K562 treated with DMSO at 1 percent for 12 hours (cell line): ENCODE measurements around the gene WBP1L. TPM values are rescaled to one million over a fixed set of nuclear protein-coding genes. Genes with fewer than 3 reads are reported as not detected.

Source experiments
- total RNA-seq: library from RNA; unstranded; fragments of 300-600 nt; gene quantifications from 2 replicates; pipeline ENCODE4 v1.2.3, GENCODE V29; 2022; ENCODE audit not compliant: insufficient read depth

Gene WBP1L
- 12.8 and 27.4 TPM in 2 replicates for total RNA-seq

GRCh38 chr10:102743588-102744373 is at the start of gene WBP1L:
TSS of gene WBP1L (plus strand) at chr10:102743948. CDS start at chr10:102744054, 106 bp downstream.

DNA sequence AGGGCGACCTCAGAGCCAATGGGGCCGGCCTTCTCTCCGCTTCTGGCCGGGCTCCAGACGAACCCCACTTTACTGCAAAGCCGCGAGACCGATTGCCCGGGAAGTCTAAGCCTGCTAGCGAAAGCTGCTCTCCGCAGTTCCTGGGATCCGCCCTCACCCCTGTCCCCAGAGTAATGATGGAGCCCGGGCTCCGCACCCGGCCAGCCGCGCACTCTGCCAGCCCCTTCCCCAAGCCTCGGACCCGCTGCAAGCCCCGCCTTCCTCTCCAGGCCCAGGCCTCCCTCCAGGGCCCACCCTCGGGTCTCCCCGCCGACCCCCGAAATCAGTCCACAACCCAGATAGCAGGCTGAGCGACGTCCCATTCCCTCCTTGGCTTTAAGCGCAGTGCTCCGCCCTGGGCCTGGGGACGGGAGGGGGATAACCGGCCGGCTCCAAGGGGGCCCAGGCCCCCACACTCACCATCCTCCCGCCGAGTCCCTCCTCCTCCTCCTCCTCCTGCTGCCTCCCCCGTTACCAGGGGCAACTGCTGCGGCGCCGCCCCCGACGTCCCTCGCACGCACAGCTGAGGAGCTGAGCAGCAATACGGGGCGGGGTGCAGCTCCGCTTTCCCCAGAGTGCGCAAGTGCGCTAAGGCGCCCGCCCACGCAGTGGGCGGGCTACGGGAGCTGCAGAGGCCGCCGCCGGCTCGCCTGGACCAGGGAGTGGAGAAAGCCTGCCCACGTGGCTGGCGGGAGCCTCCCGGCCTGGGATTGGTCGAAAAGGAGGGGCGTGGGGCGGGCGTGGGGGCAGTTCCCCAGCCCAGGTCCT is 29.7 kb upstream of the WBP1L start, which contains the start of gene ARL3:
Gene ARL3 (minus strand): TSS at position 584 of the 807 bp plus-strand sequence. CDS start 122 bp downstream, at position 462.

GRCh38 chr10:102714621-102715455 is 28.9 kb upstream of the WBP1L start, which contains the start of gene SFXN2:
TSS of gene SFXN2 (plus strand) at chr10:102714636. CDS start at chr10:102726637, 12,001 bp downstream.

GRCh38 chr10:102837230-102837721 is 93.5 kb downstream of the WBP1L start, which contains the start of gene CYP17A1:
TSS of gene CYP17A1 (minus strand) at chr10:102837413. CDS start at chr10:102837361, 52 bp downstream.

Other genes starting within 250 kb of the WBP1L start
- gene ACTR1A, start 241.2 kb upstream of the WBP1L start, total RNA-seq, result 40.0 and 58.4 TPM in 2 replicates
- 3.6 and 10.0 TPM in 2 replicates for gene SUFU, start 240.0 kb upstream of the WBP1L start, total RNA-seq
- gene TRIM8, start 99.5 kb upstream of the WBP1L start, total RNA-seq, result 17.4 and 31.4 TPM in 2 replicates
- gene ARL3, start 29.6 kb upstream of the WBP1L start, total RNA-seq, result 4.3 and 5.6 TPM in 2 replicates
- 0.58 and 0.82 TPM in 2 replicates for gene SFXN2, start 29.3 kb upstream of the WBP1L start, total RNA-seq
- not detected in 2 replicates for gene CYP17A1, start 93.5 kb downstream of the WBP1L start, total RNA-seq
- 4.7 and 8.1 TPM in 2 replicates for gene BORCS7, start 110.3 kb downstream of the WBP1L start, total RNA-seq
- gene AS3MT, start 125.5 kb downstream of the WBP1L start, total RNA-seq, result 1.3 and 2.0 TPM in 2 replicates
- gene CNNM2, start 174.3 kb downstream of the WBP1L start, total RNA-seq, result 2.0 and 6.6 TPM in 2 replicates